Activated B cell treated with CpG ODN at 0.5 μM for 24 hours (primary cell): Measurements from ENCODE around the gene ADCY2. TPM values are rescaled to one million over a fixed set of nuclear protein-coding genes. Genes with fewer than 3 reads are reported as not detected.

Experiments
- ATAC-seq: fragments of 200-7000 bp; cut with Tn5 transposase; one replicate; pipeline ENCODE4 v1.10.0; 2021; ENCODE audit warnings: low read depth, mild to moderate bottlenecking, moderate library complexity
- CTCF ChIA-PET: fragments of 350-600 bp; sonication (Branson Sonifier 250); formaldehyde crosslinking; loops from one replicate; lab custom pipeline; 2021; ENCODE audit warnings: antibody characterized with exemption; lab: Charles Lee
- POLR2A ChIA-PET: fragments of 350-600 bp; sonication (Branson Sonifier 250); formaldehyde crosslinking; loops from one replicate; lab custom pipeline; 2021; ENCODE audit warnings: antibody characterized with exemption; lab: Charles Lee
- DNase-seq: peaks from one replicate; pipeline ENCODE4 v3.0.0; 2022
- H3K27ac Mint-ChIP-seq: one replicate; pipeline ENCODE4 v1.8.0; 2020; ENCODE audit warnings: mixed read lengths
- H3K27me3 Mint-ChIP-seq: one replicate; pipeline ENCODE4 v1.8.0; 2021; ENCODE audit warnings: mixed read lengths
- H3K36me3 Mint-ChIP-seq: one replicate; pipeline ENCODE4 v1.8.0; 2021; ENCODE audit warnings: low read depth, mixed read lengths
- H3K4me1 Mint-ChIP-seq: one replicate; pipeline ENCODE4 v1.8.0; 2021; ENCODE audit warnings: mixed read lengths
- H3K4me3 Mint-ChIP-seq: one replicate; pipeline ENCODE4 v1.8.0; 2020; ENCODE audit warnings: mild to moderate bottlenecking, mixed read lengths
- H3K9me3 Mint-ChIP-seq: one replicate; pipeline ENCODE4 v1.8.0; 2020; ENCODE audit warnings: mixed read lengths
- intact Hi-C: fragments of 100-400 bp; cut with micrococcal nuclease; formaldehyde crosslinking; loops from one replicate; pipeline ENCODE4 v1.15.1; 2024
- total RNA-seq: library from RNA; stranded (reverse); gene quantifications from 2 replicates; pipeline ENCODE4 v1.2.3, GENCODE V29; 2022
- TF ChIP-seq, protein P1 (sequence below): fragments of 200-600 bp; IDR thresholded peaks from one replicate; pipeline ENCODE4 v1.8.0; 2022; ENCODE audit warnings: antibody characterized with exemption, mild to moderate bottlenecking

Gene ADCY2
- total RNA-seq, 1 donor from 2014 or later, result not detected

DNA sequence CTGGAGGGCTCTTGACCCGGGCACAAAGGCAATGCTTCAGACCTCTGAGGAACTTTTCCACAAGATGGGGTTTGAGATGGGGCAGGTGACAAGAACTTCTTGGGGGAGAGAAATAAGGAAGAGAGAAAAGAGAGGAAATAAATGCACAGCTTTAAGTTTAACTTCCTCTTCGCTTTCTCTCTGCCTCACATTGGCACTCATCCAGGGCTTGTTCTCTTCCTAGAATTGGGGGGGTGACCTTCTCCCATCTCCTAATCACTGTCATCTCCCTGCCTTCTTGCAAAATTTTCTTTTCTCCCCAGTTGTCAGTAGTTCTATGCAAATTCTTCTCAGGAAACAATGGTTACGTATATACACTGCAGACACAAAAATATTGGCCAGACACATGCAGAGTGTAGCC is 19.1 kb upstream of the ADCY2 start:
- Mint-ChIP-seq H3K4me3 (no peak overlapping the region), H3K27me3 (no peaks in the 10 kb centered on the region), H3K4me1 (no peaks in the 10 kb centered on the region), H3K9me3 (no peaks in the 10 kb centered on the region), H3K36me3 (no peaks in the 10 kb centered on the region), H3K27ac (no peak overlapping the region)
- no peak for DNase-seq
- intact Hi-C loops, result no loop called here
- TF ChIP-seq, protein P1, sequence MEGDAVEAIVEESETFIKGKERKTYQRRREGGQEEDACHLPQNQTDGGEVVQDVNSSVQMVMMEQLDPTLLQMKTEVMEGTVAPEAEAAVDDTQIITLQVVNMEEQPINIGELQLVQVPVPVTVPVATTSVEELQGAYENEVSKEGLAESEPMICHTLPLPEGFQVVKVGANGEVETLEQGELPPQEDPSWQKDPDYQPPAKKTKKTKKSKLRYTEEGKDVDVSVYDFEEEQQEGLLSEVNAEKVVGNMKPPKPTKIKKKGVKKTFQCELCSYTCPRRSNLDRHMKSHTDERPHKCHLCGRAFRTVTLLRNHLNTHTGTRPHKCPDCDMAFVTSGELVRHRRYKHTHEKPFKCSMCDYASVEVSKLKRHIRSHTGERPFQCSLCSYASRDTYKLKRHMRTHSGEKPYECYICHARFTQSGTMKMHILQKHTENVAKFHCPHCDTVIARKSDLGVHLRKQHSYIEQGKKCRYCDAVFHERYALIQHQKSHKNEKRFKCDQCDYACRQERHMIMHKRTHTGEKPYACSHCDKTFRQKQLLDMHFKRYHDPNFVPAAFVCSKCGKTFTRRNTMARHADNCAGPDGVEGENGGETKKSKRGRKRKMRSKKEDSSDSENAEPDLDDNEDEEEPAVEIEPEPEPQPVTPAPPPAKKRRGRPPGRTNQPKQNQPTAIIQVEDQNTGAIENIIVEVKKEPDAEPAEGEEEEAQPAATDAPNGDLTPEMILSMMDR, result no peak
- ChIA-PET CTCF (no interaction called here), POLR2A (no interaction called here)
- ATAC-seq, result no peak

DNA sequence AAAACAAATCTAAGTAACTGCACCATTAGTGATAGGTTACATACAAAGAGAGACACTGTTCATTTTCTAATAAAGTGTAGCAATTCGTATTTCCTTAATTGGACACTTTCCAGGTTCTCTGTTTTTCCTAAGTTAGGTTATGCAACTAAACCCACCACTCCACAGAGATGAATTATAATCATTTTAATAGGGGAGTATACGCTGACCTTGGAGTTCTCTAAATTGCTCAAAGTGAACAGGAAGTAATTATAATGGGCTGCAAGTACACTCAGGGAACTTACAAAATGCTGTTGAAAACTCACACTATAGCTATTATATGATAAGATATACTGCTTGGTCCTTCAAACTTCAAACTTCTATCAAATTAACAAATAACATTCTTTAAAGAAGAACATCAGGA is 18.2 kb upstream of the ADCY2 start:
- POLR2A ChIA-PET, result no interaction called here
- H3K27ac Mint-ChIP-seq, result no peak overlapping the region
- CTCF ChIA-PET, result no interaction called here
- no peaks in the 10 kb centered on the region for H3K9me3 Mint-ChIP-seq
- intact Hi-C loops, result no loop called here
- no peaks in the 10 kb centered on the region for H3K4me1 Mint-ChIP-seq
- no peaks in the 10 kb centered on the region for H3K36me3 Mint-ChIP-seq
- no peak overlapping the region for H3K4me3 Mint-ChIP-seq
- no peaks in the 10 kb centered on the region for H3K27me3 Mint-ChIP-seq
- TF ChIP-seq, protein P1, result no peak
- DNase-seq, result no peak
- no peak for ATAC-seq

DNA sequence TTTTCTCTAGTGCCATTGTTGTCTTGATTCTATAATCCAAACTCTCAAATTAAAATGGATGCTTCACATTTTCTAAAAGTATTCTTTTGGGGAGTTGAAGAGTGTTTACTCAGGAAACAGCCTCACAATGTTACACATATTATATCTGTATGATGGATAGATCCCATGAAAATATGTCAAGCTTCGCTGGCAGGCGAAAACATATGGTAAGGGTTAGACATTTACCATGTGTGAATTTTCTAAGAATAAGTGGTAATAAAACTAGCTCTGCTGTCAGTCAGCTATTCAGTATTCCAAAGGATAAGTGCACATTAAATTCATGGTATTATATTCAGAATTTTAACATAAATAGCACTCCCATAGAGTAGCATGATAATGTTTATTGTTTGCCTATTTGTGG is 13.3 kb upstream of the ADCY2 start:
- no peaks in the 10 kb centered on the region for H3K36me3 Mint-ChIP-seq
- TF ChIP-seq, protein P1, result no peak
- ChIA-PET POLR2A (no interaction called here), CTCF (no interaction called here)
- H3K27ac Mint-ChIP-seq, result no peak overlapping the region
- H3K27me3 Mint-ChIP-seq, result no peaks in the 10 kb centered on the region
- intact Hi-C loops, result no loop called here
- no peaks in the 10 kb centered on the region for H3K4me1 Mint-ChIP-seq
- no peak overlapping the region for H3K4me3 Mint-ChIP-seq
- no peak for DNase-seq
- ATAC-seq, result no peak
- no peaks in the 10 kb centered on the region for H3K9me3 Mint-ChIP-seq

DNA sequence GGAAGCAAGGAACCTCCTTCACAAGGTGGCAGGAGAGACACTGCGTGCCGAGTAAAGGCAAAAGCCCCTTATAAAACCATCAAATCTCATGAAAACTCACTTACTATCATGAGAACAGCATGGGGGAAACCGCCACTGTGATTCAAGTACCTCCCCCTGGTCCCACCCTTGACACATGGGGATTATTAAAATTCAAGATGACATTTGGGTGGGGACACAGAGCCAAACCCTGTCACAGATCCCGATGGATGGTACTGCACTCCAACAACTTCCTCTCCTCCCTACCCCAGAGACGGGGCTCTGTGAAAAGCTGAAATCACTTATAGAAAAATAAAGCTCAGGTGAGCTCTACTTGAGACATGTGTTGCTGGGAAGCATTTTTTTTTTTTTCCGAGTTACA is 10.3 kb upstream of the ADCY2 start:
- no peak overlapping the region for H3K27ac Mint-ChIP-seq
- H3K4me1 Mint-ChIP-seq, result no peaks in the 10 kb centered on the region
- POLR2A ChIA-PET, result no interaction called here
- no peaks in the 10 kb centered on the region for H3K9me3 Mint-ChIP-seq
- no peak for DNase-seq
- CTCF ChIA-PET, result no interaction called here
- no peaks in the 10 kb centered on the region for H3K27me3 Mint-ChIP-seq
- TF ChIP-seq, protein P1, result no peak
- no peak for ATAC-seq
- H3K36me3 Mint-ChIP-seq, result no peaks in the 10 kb centered on the region
- intact Hi-C loops, result no loop called here
- no peak overlapping the region for H3K4me3 Mint-ChIP-seq

DNA sequence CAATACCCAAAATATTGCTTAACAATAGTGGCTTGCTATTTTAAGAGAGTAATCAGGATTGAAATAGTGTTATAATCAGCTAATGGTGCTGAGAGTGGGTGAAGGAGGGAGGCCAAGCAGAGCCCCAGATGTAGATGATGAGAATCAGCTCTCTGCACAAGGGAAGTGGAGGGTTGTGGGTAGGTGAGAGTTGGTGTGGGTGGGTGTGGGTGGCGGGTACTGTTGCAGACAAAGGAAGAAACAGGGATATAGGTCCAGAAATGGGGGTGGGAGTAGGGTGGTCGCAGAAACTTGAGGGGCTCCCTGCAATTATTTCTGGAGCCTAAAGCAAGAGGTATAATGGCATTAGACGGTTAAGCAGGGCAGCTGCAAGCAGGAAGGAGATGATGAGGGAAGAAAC is 7.4 kb upstream of the ADCY2 start:
- H3K27ac Mint-ChIP-seq, result no peak overlapping the region
- H3K4me3 Mint-ChIP-seq, result no peak overlapping the region
- intact Hi-C loops, result no loop called here
- ChIA-PET POLR2A (no interaction called here), CTCF (no interaction called here)
- no peaks in the 10 kb centered on the region for H3K4me1 Mint-ChIP-seq
- no peaks in the 10 kb centered on the region for H3K9me3 Mint-ChIP-seq
- ATAC-seq (no peak), DNase-seq (no peak)
- TF ChIP-seq, protein P1, result no peak
- H3K36me3 Mint-ChIP-seq, result no peaks in the 10 kb centered on the region
- H3K27me3 Mint-ChIP-seq, result peaks cover 7% of the 10 kb centered on the region
